ENCODE data around the gene PEMT.

GRCh38 chr17:17562146-17562511 lies 29.4 kb downstream of the PEMT start:
- TF ChIP-seq EZH2 (IDR thresholded peaks at IDR 0.05; ENCODE audit: low read length, missing control alignments) (no peak), CTCF (conservative IDR thresholded peaks at IDR 0.05 in 1 of 2, IDR thresholded peaks at IDR 0.05 in 1 of 2; ENCODE audit: low read depth in 1 of 2, low read length in 2 of 2) (no peak)

Measured in fibroblast of lung (primary cell).